WTC11 (cell line): ENCODE results near the gene COL6A3. TPM values are rescaled to one million over a fixed set of nuclear protein-coding genes. Genes with fewer than 3 reads are reported as not detected.

ENCODE experiments used
- ATAC-seq: fragments of 200-7000 bp; cut with Tn5 transposase; 2 replicates; pipeline ENCODE4 v1.10.0; 2021; ENCODE audit warnings: mild to moderate bottlenecking, moderate library complexity
- CTCF ChIA-PET: fragments of 300-600 bp; sonication (Branson Sonifier 250); formaldehyde crosslinking; loops from one replicate; lab custom pipeline; 2021; ENCODE audit warnings: antibody characterized with exemption; lab: Charles Lee
- POLR2A ChIA-PET: fragments of 350-600 bp; sonication (Branson Sonifier 250); formaldehyde crosslinking; loops from one replicate; lab custom pipeline; 2021; ENCODE audit warnings: antibody characterized with exemption; lab: Charles Lee
- DNase-seq: peaks from one replicate; pipeline ENCODE4 v3.0.0; 2021; ENCODE audit warnings: low spot score
- H3K27ac Mint-ChIP-seq: 2 replicates; pipeline ENCODE4 v1.8.0; 2021; ENCODE audit warnings: mixed read lengths
- H3K27me3 Mint-ChIP-seq: 2 replicates; pipeline ENCODE4 v1.8.0; 2021; ENCODE audit warnings: low read depth, mild to moderate bottlenecking, moderate library complexity, mixed read lengths
- H3K36me3 Mint-ChIP-seq: 2 replicates; pipeline ENCODE4 v1.8.0; 2021; ENCODE audit warnings: mixed read lengths
- H3K4me1 Mint-ChIP-seq: 2 replicates; pipeline ENCODE4 v1.8.0; 2022; ENCODE audit warnings: mixed read lengths
- H3K4me3 Mint-ChIP-seq: 2 replicates; pipeline ENCODE4 v1.8.0; 2021; ENCODE audit warnings: mild to moderate bottlenecking, moderate library complexity, mixed read lengths
- H3K9me3 Mint-ChIP-seq: 2 replicates; pipeline ENCODE4 v1.8.0; 2021; ENCODE audit warnings: mixed read lengths
- FOXJ3 ChIP-seq: sonication (generic); formaldehyde crosslinking; IDR thresholded peaks from 2 replicates; pipeline ENCODE4 v1.9.0; 2021; ENCODE audit warnings: missing genetic modification reagents, mild to moderate bottlenecking, borderline replicate concordance
- GTF2I ChIP-seq: fragments of 250-450 bp; sonication (Bioruptor Pico); conservative IDR thresholded peaks from 2 replicates; pipeline ENCODE4 v1.4.0; 2021; ENCODE audit warnings: mild to moderate bottlenecking
- NFATC4 ChIP-seq: fragments of 250-450 bp; sonication (Bioruptor Pico); IDR thresholded peaks from 2 replicates; pipeline ENCODE4 v1.9.0; 2021; ENCODE audit warnings: mild to moderate bottlenecking
- NFE2L1 ChIP-seq: sonication (generic); formaldehyde crosslinking; IDR thresholded peaks from 2 replicates; pipeline ENCODE4 v1.8.1; 2023; ENCODE audit warnings: missing genetic modification reagents
- SMAD3 ChIP-seq: sonication (generic); formaldehyde crosslinking; IDR thresholded peaks from 2 replicates; pipeline ENCODE4 v1.8.0; 2022; ENCODE audit warnings: missing genetic modification reagents, mild to moderate bottlenecking, borderline replicate concordance
- TCF7 ChIP-seq: sonication (generic); formaldehyde crosslinking; IDR thresholded peaks from 2 replicates; pipeline ENCODE4 v1.8.0; 2022; ENCODE audit warnings: mild to moderate bottlenecking, low read depth, missing genetic modification reagents, moderate library complexity
- total RNA-seq: library from RNA; stranded (reverse); gene quantifications from 3 replicates; pipeline ENCODE4 v1.2.3, GENCODE V29; 2021
- TF ChIP-seq, protein P1 (sequence below): fragments of 250-450 bp; sonication (Bioruptor Pico); conservative IDR thresholded peaks from 2 replicates; pipeline ENCODE4 v1.9.0; 2021; ENCODE audit warnings: mild to moderate bottlenecking
- TF ChIP-seq, protein P2 (sequence below): sonication (generic); formaldehyde crosslinking; IDR thresholded peaks from 2 replicates; pipeline ENCODE4 v1.8.1; 2022; ENCODE audit warnings: missing genetic modification reagents, borderline replicate concordance
- TF ChIP-seq, protein P3 (sequence below): fragments of 250-450 bp; sonication (Bioruptor Pico); IDR thresholded peaks from 2 replicates; pipeline ENCODE4 v2.1.2; 2022; ENCODE audit warnings: mild to moderate bottlenecking, moderate library complexity
- TF ChIP-seq, protein P4 (sequence below): fragments of 250-450 bp; sonication (Bioruptor Pico); IDR thresholded peaks from 2 replicates; pipeline ENCODE4 v1.9.0; 2021; ENCODE audit warnings: mild to moderate bottlenecking
- TF ChIP-seq, protein P5 (sequence below): sonication (generic); formaldehyde crosslinking; conservative IDR thresholded peaks from 2 replicates; pipeline ENCODE4 v1.8.1; 2023; ENCODE audit warnings: mild to moderate bottlenecking, low read depth, missing genetic modification reagents, moderate library complexity

Gene COL6A3
- total RNA-seq, 1 experiment from 2014 or later = 2.6 TPM

DNA sequence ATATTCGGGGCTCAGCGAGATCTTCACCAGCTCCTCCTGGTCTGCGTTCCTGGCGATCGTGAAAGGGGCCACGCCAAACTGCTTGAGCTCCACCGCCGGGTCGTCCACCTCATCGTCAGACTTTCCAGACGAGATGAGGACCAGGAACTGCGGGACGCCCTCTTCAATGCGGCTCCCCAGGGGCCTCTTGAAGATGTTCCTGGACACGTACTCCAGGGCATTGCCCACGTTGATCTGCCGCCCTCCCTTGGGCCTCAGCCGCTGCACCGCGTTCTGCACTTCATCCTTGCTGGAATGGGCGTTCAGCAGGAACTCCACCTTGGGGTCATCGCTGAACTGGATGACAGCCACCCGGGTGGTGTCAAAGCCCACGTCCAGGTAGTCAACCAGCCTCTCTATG, 42.1 kb downstream of the COL6A3 start:
- TF ChIP-seq, protein P1, sequence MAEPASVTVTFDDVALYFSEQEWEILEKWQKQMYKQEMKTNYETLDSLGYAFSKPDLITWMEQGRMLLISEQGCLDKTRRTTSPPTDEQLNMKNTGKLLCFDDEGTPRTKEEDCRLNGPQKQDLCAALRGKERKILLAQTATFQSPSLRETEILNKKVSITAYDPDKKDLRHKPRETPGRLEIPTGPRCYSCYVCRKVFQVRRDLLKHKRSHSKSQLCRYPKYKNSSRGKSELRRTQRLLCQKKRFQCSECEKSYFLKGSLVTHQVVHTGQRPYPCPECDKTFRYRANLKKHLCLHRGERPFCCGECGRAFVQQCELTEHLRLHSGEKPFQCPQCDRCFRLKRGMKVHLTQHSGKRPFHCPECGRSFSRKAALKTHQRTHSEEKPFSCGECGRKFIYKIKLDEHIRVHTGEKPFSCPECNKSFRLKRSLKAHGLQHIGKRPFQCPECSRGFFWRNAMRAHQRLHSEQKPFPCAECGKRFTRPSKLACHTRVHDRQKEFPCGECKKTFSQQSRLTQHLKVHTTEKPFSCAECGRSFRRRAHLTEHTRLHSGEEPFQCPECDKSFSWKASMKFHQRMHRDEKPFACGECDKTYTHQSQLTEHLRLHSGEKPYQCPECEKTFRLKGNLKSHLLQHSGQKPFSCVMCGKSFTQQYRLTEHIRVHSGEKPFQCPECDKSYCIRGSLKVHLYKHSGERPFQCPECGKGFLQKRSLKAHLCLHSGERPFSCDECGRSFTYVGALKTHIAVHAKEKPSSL (CRISPR knock-in tag) = no peak
- Mint-ChIP-seq H3K4me3 (no peak overlapping the region), H3K27ac (no peak overlapping the region), H3K9me3 (peaks cover 22% of the 10 kb centered on the region), H3K36me3 (peaks cover 7% of the 10 kb centered on the region), H3K27me3 (no peaks in the 10 kb centered on the region; the same call in 1 of the 2 replicates), H3K4me1 (no peaks in the 10 kb centered on the region)
- DNase-seq = no peak
- ChIA-PET CTCF (no interaction called here), POLR2A (no interaction called here)
- no peak for ATAC-seq

DNA sequence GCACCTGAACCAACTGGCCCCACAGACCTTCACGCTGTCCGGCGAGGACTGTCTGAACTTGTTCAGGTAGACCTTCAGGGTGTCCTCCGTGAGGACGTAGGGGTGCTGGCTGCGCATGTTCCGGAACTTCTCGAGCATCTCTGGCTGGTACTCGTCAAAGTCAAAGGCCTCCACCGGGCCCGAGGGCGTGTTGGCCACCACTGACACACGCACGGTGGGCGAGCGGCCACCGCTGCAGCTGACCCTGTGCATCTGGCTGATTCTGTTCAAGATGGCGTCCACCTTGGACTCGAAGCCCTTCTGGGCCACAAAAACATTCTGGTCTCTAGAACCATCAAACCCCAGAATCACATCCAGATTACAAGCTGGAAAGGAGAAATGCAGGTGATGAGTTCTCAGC, 48.3 kb downstream of the COL6A3 start:
- ATAC-seq = no peak
- ChIA-PET CTCF (no interaction called here), POLR2A (no interaction called here)
- Mint-ChIP-seq H3K27ac (no peak overlapping the region), H3K9me3 (peaks cover 4% of the 10 kb centered on the region), H3K4me3 (no peak overlapping the region), H3K27me3 (no peaks in the 10 kb centered on the region), H3K4me1 (no peaks in the 10 kb centered on the region; the same call in 1 of the 2 replicates), H3K36me3 (no peaks in the 10 kb centered on the region)
- TF ChIP-seq TCF7 (CRISPR knock-in tag) (no peak), NFE2L1 (CRISPR knock-in tag) (no peak), FOXJ3 (CRISPR knock-in tag) (no peak), GTF2I (no peak), SMAD3 (CRISPR knock-in tag) (no peak)
- TF ChIP-seq, protein P2, sequence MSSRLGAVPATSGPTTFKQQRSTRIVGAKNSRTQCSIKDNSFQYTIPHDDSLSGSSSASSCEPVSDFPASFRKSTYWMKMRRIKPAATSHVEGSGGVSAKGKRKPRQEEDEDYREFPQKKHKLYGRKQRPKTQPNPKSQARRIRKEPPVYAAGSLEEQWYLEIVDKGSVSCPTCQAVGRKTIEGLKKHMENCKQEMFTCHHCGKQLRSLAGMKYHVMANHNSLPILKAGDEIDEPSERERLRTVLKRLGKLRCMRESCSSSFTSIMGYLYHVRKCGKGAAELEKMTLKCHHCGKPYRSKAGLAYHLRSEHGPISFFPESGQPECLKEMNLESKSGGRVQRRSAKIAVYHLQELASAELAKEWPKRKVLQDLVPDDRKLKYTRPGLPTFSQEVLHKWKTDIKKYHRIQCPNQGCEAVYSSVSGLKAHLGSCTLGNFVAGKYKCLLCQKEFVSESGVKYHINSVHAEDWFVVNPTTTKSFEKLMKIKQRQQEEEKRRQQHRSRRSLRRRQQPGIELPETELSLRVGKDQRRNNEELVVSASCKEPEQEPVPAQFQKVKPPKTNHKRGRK (CRISPR knock-in tag) = no peak
- DNase-seq = no peak

DNA sequence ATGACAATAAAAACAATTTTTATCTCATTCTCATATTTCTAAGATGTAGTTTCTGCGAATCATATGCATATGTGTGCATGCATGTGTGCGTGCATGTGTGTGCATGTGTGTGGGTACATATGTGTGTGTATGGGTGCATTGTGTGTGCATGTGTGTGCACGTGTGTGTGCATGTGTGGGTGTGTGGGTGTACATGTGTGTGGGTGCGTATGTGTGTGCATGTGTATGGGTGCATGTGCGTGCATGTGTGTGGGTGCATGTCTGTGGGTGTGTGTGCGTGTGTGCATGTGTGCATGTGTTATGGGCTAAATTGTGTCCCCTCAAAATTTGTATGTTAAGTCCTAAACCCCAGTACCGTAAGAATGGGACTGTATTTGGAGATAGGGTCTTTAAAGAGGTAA, 49.3 kb downstream of the COL6A3 start:
- ChIA-PET CTCF (no interaction called here), POLR2A (no interaction called here)
- Mint-ChIP-seq H3K9me3 (peaks cover 4% of the 10 kb centered on the region), H3K27ac (no peak overlapping the region), H3K4me1 (peaks cover 5% of the 10 kb centered on the region), H3K27me3 (no peaks in the 10 kb centered on the region), H3K4me3 (no peak overlapping the region), H3K36me3 (no peaks in the 10 kb centered on the region)
- DNase-seq = no peak
- TF ChIP-seq FOXJ3 (CRISPR knock-in tag) = no peak
- TF ChIP-seq, protein P3, sequence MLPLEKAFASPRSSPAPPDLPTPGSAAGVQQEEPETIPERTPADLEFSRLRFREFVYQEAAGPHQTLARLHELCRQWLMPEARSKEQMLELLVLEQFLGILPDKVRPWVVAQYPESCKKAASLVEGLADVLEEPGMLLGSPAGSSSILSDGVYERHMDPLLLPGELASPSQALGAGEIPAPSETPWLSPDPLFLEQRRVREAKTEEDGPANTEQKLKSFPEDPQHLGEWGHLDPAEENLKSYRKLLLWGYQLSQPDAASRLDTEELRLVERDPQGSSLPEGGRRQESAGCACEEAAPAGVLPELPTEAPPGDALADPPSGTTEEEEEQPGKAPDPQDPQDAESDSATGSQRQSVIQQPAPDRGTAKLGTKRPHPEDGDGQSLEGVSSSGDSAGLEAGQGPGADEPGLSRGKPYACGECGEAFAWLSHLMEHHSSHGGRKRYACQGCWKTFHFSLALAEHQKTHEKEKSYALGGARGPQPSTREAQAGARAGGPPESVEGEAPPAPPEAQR (CRISPR knock-in tag) = no peak
- 0 out of 2 replicates have a peak, but pooled peaks have one; percentile 20 for TF ChIP-seq NFE2L1 (CRISPR knock-in tag)
- TF ChIP-seq, protein P4, sequence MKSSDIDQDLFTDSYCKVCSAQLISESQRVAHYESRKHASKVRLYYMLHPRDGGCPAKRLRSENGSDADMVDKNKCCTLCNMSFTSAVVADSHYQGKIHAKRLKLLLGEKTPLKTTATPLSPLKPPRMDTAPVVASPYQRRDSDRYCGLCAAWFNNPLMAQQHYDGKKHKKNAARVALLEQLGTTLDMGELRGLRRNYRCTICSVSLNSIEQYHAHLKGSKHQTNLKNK (CRISPR knock-in tag) = no peak
- no peak for TF ChIP-seq NFATC4 (CRISPR knock-in tag)
- TF ChIP-seq, protein P5, sequence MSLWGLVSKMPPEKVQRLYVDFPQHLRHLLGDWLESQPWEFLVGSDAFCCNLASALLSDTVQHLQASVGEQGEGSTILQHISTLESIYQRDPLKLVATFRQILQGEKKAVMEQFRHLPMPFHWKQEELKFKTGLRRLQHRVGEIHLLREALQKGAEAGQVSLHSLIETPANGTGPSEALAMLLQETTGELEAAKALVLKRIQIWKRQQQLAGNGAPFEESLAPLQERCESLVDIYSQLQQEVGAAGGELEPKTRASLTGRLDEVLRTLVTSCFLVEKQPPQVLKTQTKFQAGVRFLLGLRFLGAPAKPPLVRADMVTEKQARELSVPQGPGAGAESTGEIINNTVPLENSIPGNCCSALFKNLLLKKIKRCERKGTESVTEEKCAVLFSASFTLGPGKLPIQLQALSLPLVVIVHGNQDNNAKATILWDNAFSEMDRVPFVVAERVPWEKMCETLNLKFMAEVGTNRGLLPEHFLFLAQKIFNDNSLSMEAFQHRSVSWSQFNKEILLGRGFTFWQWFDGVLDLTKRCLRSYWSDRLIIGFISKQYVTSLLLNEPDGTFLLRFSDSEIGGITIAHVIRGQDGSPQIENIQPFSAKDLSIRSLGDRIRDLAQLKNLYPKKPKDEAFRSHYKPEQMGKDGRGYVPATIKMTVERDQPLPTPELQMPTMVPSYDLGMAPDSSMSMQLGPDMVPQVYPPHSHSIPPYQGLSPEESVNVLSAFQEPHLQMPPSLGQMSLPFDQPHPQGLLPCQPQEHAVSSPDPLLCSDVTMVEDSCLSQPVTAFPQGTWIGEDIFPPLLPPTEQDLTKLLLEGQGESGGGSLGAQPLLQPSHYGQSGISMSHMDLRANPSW (CRISPR knock-in tag) = no peak
- no peak for ATAC-seq
